Liver (tissue), 9 donors: ENCODE data around the gene PPP6C. TPM values are rescaled to one million over a fixed set of nuclear protein-coding genes. Genes with fewer than 3 reads are reported as not detected.

ENCODE experiments used
- DNase-seq: peaks from one replicate; pipeline ENCODE4 v3.0.0-alpha.2; 2017; ENCODE audit warnings: low spot score
- H3K27ac ChIP-seq, 2 donors: one replicate each; pipeline ENCODE4 v1.7.0; 2013; ENCODE audit warnings: inconsistent platforms in 2 of 2, low read length in 2 of 2, control low read depth in 1 of 2, low read depth in 1 of 2, mild to moderate bottlenecking in 1 of 2
- H3K27me3 ChIP-seq, 4 donors: one replicate each; pipeline versions ENCODE4 v1.6.1 to v1.7.0; 2013; ENCODE audit warnings: low read length in 3 of 4, inconsistent platforms in 1 of 4, mild to moderate bottlenecking in 1 of 4, moderate library complexity in 1 of 4; ENCODE audit not compliant: control insufficient read depth in 4 of 4, insufficient read depth in 4 of 4
- H3K36me3 ChIP-seq, 4 donors: one replicate each; pipeline versions ENCODE4 v1.6.1 to v1.7.0; 2013; ENCODE audit warnings: low read length in 3 of 4, mild to moderate bottlenecking in 3 of 4, low read depth in 1 of 4, moderate library complexity in 1 of 4; ENCODE audit not compliant: control insufficient read depth in 4 of 4, insufficient read depth in 3 of 4
- H3K4me1 ChIP-seq, 4 donors: one replicate each; pipeline versions ENCODE4 v1.6.1 to v1.7.0; 2013; ENCODE audit warnings: low read length in 3 of 4, mild to moderate bottlenecking in 3 of 4, moderate library complexity in 1 of 4; ENCODE audit not compliant: control insufficient read depth in 4 of 4, insufficient read depth in 4 of 4
- H3K4me3 ChIP-seq, 3 donors: one replicate each; pipeline versions ENCODE4 v1.6.1 to v1.7.0; 2013; ENCODE audit warnings: low read length in 3 of 3, control low read depth in 1 of 3, low read depth in 1 of 3, mild to moderate bottlenecking in 1 of 3
- H3K9ac ChIP-seq, 2 donors: one replicate each; pipeline ENCODE4 v1.7.0; 2013; ENCODE audit warnings: low read length in 2 of 2, mild to moderate bottlenecking in 2 of 2, moderate library complexity in 2 of 2, control low read depth in 1 of 2, low read depth in 1 of 2
- H3K9me3 ChIP-seq, 4 donors: one replicate each; pipeline versions ENCODE4 v1.6.1 to v1.7.0; 2013; ENCODE audit warnings: low read length in 3 of 4; ENCODE audit not compliant: control insufficient read depth in 4 of 4
- EGR1 ChIP-seq, 2 donors: IDR thresholded peaks; 2 replicates each; pipeline ENCODE4 v1.6.1; 2016 to 2018; ENCODE audit warnings: antibody characterized with exemption in 2 of 2, low read depth in 2 of 2
- HNF4A ChIP-seq, 2 donors: conservative IDR thresholded peaks; 2 replicates each; pipeline ENCODE4 v1.6.1; 2016; ENCODE audit warnings: antibody characterized with exemption in 2 of 2, mild to moderate bottlenecking in 2 of 2
- HNF4G ChIP-seq: IDR thresholded peaks from 2 replicates; pipeline ENCODE4 v1.6.1; 2016; ENCODE audit warnings: antibody characterized with exemption
- JUND ChIP-seq, 2 donors: IDR thresholded peaks; 2 replicates each; pipeline ENCODE4 v1.6.1; 2016; ENCODE audit warnings: antibody characterized with exemption in 2 of 2
- MAX ChIP-seq: IDR thresholded peaks from 2 replicates; pipeline ENCODE4 v1.6.1; 2016; ENCODE audit warnings: antibody characterized with exemption
- NR2F2 ChIP-seq: IDR thresholded peaks from 2 replicates; pipeline ENCODE4 v1.6.1; 2016; ENCODE audit warnings: antibody characterized with exemption
- RAD21 ChIP-seq, 2 donors: IDR thresholded peaks; 2 replicates each; pipeline ENCODE4 v1.6.1; 2016; ENCODE audit warnings: antibody characterized with exemption in 2 of 2, mild to moderate bottlenecking in 2 of 2
- TAF1 ChIP-seq: conservative IDR thresholded peaks from 2 replicates; pipeline ENCODE4 v1.6.1; 2016; ENCODE audit warnings: antibody characterized with exemption, mild to moderate bottlenecking
- YY1 ChIP-seq: IDR thresholded peaks from 2 replicates; pipeline ENCODE4 v1.6.1; 2016; ENCODE audit warnings: antibody characterized with exemption, mild to moderate bottlenecking
- WGBS: extraction: QIAGEN DNeasy Blood & Tissue Kit; methylation state at CpG from one replicate; pipeline ENCODE4 v1.1.7; 2013; 5-methylcytosine and 5-hydroxymethylcytosine counted together
- polyA plus RNA-seq, 2 donors: library from polyadenylated mRNA; stranded (reverse) in 1 of 2; unstranded in 1 of 2; fragments of 200-250 nt in 1 of 2; fragments of >200 nt in 1 of 2; fragmentation: Nextera tagmentation in 1 of 2; extraction: Ambion mirVana in 1 of 2; gene quantifications; one replicate each; pipeline versions ENCODE4 v1.2.1 to v1.2.3, GENCODE V29; 2013 to 2015
- total RNA-seq, 2 donors: library from RNA; depleted of rRNA; stranded (reverse); fragments of >200 nt; gene quantifications; one replicate each; pipeline ENCODE4 v1.2.3, GENCODE V29; 2014
- TF ChIP-seq, protein P1 (sequence below): IDR thresholded peaks from 2 replicates; pipeline ENCODE4 v1.6.1; 2016; ENCODE audit warnings: antibody characterized with exemption, mild to moderate bottlenecking
- donor health status: healthy.
- donor health status: healthy.
- donor health status: healthy.
- donor health status: healthy.
- donor health status: healthy.

PPP6C gene
- total and polyA plus RNA-seq, 4 donors = 10.1 to 14.8 (median 12.2) TPM

- no peak for DNase-seq
- Histone ChIP-seq H3K4me3 (no peak overlapping the region), H3K9me3 (no peaks in the 10 kb centered on the region), H3K27ac (no peak overlapping the region), H3K9ac (no peak overlapping the region), H3K27me3 (no peaks in the 10 kb centered on the region), H3K36me3 (no peaks in the 10 kb centered on the region), H3K4me1 (peaks cover 0 to under 1% (median 0%) of the 10 kb centered on the region in 4 donors)
- WGBS = 95% methylated on average over 2 of the region's 2 CpGs
- TF ChIP-seq JUND (IDR thresholded peaks at IDR 0.05) (no peak), HNF4G (no peak), EGR1 (IDR thresholded peaks at IDR 0.05; ENCODE audit: low read depth in 2 of 2) (no peak)
Measured at GRCh38 chr9:125126019-125126746, 63.4 kb downstream of the PPP6C start.

- WGBS = 92% methylated on average over 7 of the region's 7 CpGs
- Histone ChIP-seq H3K27me3 (no peaks in the 10 kb centered on the region), H3K27ac (no peak overlapping the region), H3K9me3 (no peaks in the 10 kb centered on the region), H3K4me1 (peaks cover 0 to 3% (median 0%) of the 10 kb centered on the region in 4 donors), H3K36me3 (no peaks in the 10 kb centered on the region), H3K9ac (no peak overlapping the region), H3K4me3 (no peak overlapping the region)
- no peak for DNase-seq
- TF ChIP-seq YY1 (no peak), TAF1 (no peak), NR2F2 (no peak), MAX (no peak)
- TF ChIP-seq, protein P1, sequence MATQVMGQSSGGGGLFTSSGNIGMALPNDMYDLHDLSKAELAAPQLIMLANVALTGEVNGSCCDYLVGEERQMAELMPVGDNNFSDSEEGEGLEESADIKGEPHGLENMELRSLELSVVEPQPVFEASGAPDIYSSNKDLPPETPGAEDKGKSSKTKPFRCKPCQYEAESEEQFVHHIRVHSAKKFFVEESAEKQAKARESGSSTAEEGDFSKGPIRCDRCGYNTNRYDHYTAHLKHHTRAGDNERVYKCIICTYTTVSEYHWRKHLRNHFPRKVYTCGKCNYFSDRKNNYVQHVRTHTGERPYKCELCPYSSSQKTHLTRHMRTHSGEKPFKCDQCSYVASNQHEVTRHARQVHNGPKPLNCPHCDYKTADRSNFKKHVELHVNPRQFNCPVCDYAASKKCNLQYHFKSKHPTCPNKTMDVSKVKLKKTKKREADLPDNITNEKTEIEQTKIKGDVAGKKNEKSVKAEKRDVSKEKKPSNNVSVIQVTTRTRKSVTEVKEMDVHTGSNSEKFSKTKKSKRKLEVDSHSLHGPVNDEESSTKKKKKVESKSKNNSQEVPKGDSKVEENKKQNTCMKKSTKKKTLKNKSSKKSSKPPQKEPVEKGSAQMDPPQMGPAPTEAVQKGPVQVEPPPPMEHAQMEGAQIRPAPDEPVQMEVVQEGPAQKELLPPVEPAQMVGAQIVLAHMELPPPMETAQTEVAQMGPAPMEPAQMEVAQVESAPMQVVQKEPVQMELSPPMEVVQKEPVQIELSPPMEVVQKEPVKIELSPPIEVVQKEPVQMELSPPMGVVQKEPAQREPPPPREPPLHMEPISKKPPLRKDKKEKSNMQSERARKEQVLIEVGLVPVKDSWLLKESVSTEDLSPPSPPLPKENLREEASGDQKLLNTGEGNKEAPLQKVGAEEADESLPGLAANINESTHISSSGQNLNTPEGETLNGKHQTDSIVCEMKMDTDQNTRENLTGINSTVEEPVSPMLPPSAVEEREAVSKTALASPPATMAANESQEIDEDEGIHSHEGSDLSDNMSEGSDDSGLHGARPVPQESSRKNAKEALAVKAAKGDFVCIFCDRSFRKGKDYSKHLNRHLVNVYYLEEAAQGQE = no peak
Measured at GRCh38 chr9:125125523-125125922, 64.1 kb downstream of the PPP6C start.

- WGBS = 85% methylated on average over 2 of the region's 2 CpGs
- no peak for DNase-seq
- Histone ChIP-seq H3K4me1 (peaks cover 0 to 3% (median 0%) of the 10 kb centered on the region in 4 donors), H3K9me3 (no peaks in the 10 kb centered on the region), H3K4me3 (no peak overlapping the region), H3K9ac (no peak overlapping the region), H3K27ac (no peak overlapping the region), H3K27me3 (no peaks in the 10 kb centered on the region), H3K36me3 (no peaks in the 10 kb centered on the region)
- TF ChIP-seq RAD21 (IDR thresholded peaks at IDR 0.05) = no peak
- TF ChIP-seq TAF1 = no peak
- TF ChIP-seq HNF4G = peak; percentile 24
- peak; percentile 55 to 57 for TF ChIP-seq HNF4A (conservative IDR thresholded peaks at IDR 0.05)
- no peak for TF ChIP-seq JUND (IDR thresholded peaks at IDR 0.05)
Measured at GRCh38 chr9:125121146-125121545, 68.5 kb downstream of the PPP6C start.
